Astrocyte (in vitro differentiated cells and primary cell): ENCODE measurements around the gene BMPR1A.

Experiments
- EZH2 ChIP-seq: IDR thresholded peaks from 2 replicates; pipeline ENCODE4 v1.6.1; 2012; ENCODE audit warnings: mild to moderate bottlenecking, low read length, inconsistent platforms; ENCODE audit not compliant: insufficient read depth
- TF ChIP-seq, protein P1 (sequence below): IDR thresholded peaks from 2 replicates; pipeline ENCODE4 v1.5.1; 2011; ENCODE audit warnings: low read depth, mild to moderate bottlenecking, inconsistent platforms, low read length, moderate library complexity; ENCODE audit not compliant: insufficient read depth

DNA sequence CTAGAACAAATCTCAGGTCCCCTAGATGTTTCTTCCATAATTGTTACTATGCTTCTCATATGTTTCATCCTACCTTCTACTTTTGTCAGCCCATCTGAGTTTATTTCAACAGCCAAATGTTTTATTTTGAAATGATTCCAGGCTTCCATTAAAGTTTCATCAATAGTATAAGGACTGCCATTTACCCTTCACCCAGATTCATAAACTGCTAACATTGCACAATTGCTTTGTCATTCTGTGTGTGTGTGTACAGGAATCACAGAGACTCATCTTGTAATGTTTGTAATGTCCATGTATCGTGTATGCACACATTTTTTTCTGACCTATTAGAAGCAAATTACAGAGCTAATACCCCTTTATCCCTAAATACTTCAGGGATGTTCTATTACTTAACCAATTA is 175.5 kb downstream of the BMPR1A start:
- TF ChIP-seq, protein P1, sequence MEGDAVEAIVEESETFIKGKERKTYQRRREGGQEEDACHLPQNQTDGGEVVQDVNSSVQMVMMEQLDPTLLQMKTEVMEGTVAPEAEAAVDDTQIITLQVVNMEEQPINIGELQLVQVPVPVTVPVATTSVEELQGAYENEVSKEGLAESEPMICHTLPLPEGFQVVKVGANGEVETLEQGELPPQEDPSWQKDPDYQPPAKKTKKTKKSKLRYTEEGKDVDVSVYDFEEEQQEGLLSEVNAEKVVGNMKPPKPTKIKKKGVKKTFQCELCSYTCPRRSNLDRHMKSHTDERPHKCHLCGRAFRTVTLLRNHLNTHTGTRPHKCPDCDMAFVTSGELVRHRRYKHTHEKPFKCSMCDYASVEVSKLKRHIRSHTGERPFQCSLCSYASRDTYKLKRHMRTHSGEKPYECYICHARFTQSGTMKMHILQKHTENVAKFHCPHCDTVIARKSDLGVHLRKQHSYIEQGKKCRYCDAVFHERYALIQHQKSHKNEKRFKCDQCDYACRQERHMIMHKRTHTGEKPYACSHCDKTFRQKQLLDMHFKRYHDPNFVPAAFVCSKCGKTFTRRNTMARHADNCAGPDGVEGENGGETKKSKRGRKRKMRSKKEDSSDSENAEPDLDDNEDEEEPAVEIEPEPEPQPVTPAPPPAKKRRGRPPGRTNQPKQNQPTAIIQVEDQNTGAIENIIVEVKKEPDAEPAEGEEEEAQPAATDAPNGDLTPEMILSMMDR, result no peak
- no peak for TF ChIP-seq EZH2
